CD4-positive, CD25-positive, alpha-beta regulatory T cell (primary cell): Measurements from ENCODE around the gene DAAM2. TPM values are rescaled to one million over a fixed set of nuclear protein-coding genes. Genes with fewer than 3 reads are reported as not detected.

Source experiments
- ATAC-seq, 2 donors: fragments of 150-1000 bp; cut with Tn5 transposase; one replicate each; pipeline ENCODE4 v1.10.0; 2021; ENCODE audit warnings: low read depth in 2 of 2, moderate number of reproducible peaks in 2 of 2, moderate library complexity in 1 of 2
- DNase-seq, 3 donors: peaks; one replicate each; pipeline versions ENCODE4 v3.0.0 to v3.0.0-alpha.2; 2012 to 2022; ENCODE audit warnings: mixed read lengths in 1 of 3
- H3K27ac ChIP-seq: one replicate; pipeline ENCODE4 v1.7.0; 2013; ENCODE audit warnings: mild to moderate bottlenecking, low read length; ENCODE audit not compliant: insufficient read depth, poor library complexity, severe bottlenecking
- H3K27me3 ChIP-seq: one replicate; pipeline ENCODE4 v1.7.0; 2013; ENCODE audit warnings: low read length; ENCODE audit not compliant: control insufficient read depth, insufficient read depth
- H3K36me3 ChIP-seq: one replicate; pipeline ENCODE4 v1.7.0; 2013; ENCODE audit warnings: mild to moderate bottlenecking, low read length, moderate library complexity; ENCODE audit not compliant: control insufficient read depth, insufficient read depth
- H3K4me1 ChIP-seq: 2 replicates; pipeline ENCODE4 v1.7.0; 2013; ENCODE audit warnings: mild to moderate bottlenecking, low read length; ENCODE audit not compliant: insufficient read depth, control insufficient read depth, poor library complexity, severe bottlenecking
- H3K4me3 ChIP-seq: one replicate; pipeline ENCODE4 v1.7.0; 2013; ENCODE audit warnings: low read depth, mild to moderate bottlenecking, low read length, moderate library complexity
- H3K9me3 ChIP-seq, 2 experiments: 1 replicate in 1 of 2; 2 replicates in 1 of 2; pipeline ENCODE4 v1.7.0; 2013; ENCODE audit warnings: low read length in 2 of 2, mild to moderate bottlenecking in 1 of 2, moderate library complexity in 1 of 2; ENCODE audit not compliant: control insufficient read depth in 2 of 2
- H3K27ac Mint-ChIP-seq, 3 donors: one replicate each; pipeline ENCODE4 v1.8.0; 2020 to 2022; ENCODE audit warnings: mild to moderate bottlenecking in 3 of 3, mixed read lengths in 3 of 3, moderate library complexity in 2 of 3
- H3K27me3 Mint-ChIP-seq: one replicate; pipeline ENCODE4 v1.8.0; 2022; ENCODE audit warnings: mild to moderate bottlenecking, mixed read lengths
- H3K36me3 Mint-ChIP-seq: one replicate; pipeline ENCODE4 v1.8.0; 2020; ENCODE audit warnings: mixed read lengths
- H3K4me1 Mint-ChIP-seq, 4 donors: one replicate each; pipeline ENCODE4 v1.8.0; 2020 to 2022; ENCODE audit warnings: mixed read lengths in 4 of 4, mild to moderate bottlenecking in 1 of 4
- H3K4me3 Mint-ChIP-seq, 4 donors: one replicate each; pipeline ENCODE4 v1.8.0; 2020 to 2022; ENCODE audit warnings: mild to moderate bottlenecking in 4 of 4, mixed read lengths in 4 of 4, moderate library complexity in 3 of 4
- H3K9me3 Mint-ChIP-seq, 7 donors: one replicate each; pipeline ENCODE4 v1.8.0; 2020 to 2022; ENCODE audit warnings: mixed read lengths in 7 of 7, mild to moderate bottlenecking in 3 of 7, moderate library complexity in 2 of 7
- polyA plus RNA-seq, 4 donors: library from polyadenylated mRNA; unstranded; fragments of 300-500 nt; fragmentation: Illumina TruSeq; gene quantifications; one replicate each; pipeline ENCODE4 v1.2.3, GENCODE V29; 2021
- total RNA-seq: library from RNA; stranded (reverse); gene quantifications from one replicate; pipeline ENCODE4 v1.2.3, GENCODE V29; 2022

The DAAM2 gene
- total and polyA plus RNA-seq, 5 donors from 2014 or later: not detected

GRCh38 chr6:39852324-39852723 lies 60.1 kb downstream of the DAAM2 start:
- H3K36me3 ChIP-seq: no peaks in the 10 kb centered on the region
- H3K4me1 ChIP-seq: no peaks in the 10 kb centered on the region
- peaks cover 4% of the 10 kb centered on the region for H3K27me3 Mint-ChIP-seq
- no peak for DNase-seq
- no peak overlapping the region for H3K27ac ChIP-seq
- H3K36me3 Mint-ChIP-seq: no peaks in the 10 kb centered on the region
- H3K4me3 ChIP-seq: no peak overlapping the region
- H3K27me3 ChIP-seq: no peaks in the 10 kb centered on the region
- ATAC-seq: no peak
- H3K4me3 Mint-ChIP-seq: no peak overlapping the region
- H3K4me1 Mint-ChIP-seq: no peaks in the 10 kb centered on the region
- H3K9me3 Mint-ChIP-seq: peaks cover 0 to 2% (median 0%) of the 10 kb centered on the region in 7 donors
- H3K27ac Mint-ChIP-seq: no peak overlapping the region
- H3K9me3 ChIP-seq: no peaks in the 10 kb centered on the region

GRCh38 chr6:39853604-39854003 lies 61.4 kb downstream of the DAAM2 start:
- Mint-ChIP-seq H3K36me3 (no peaks in the 10 kb centered on the region), H3K4me3 (no peak overlapping the region), H3K27ac (no peak overlapping the region), H3K4me1 (no peaks in the 10 kb centered on the region), H3K27me3 (peaks cover 4% of the 10 kb centered on the region), H3K9me3 (no peaks in the 10 kb centered on the region)
- ATAC-seq (no peak), DNase-seq (no peak)
- no peaks in the 10 kb centered on the region for H3K9me3 ChIP-seq
- no peaks in the 10 kb centered on the region for H3K36me3 ChIP-seq
- no peaks in the 10 kb centered on the region for H3K4me1 ChIP-seq
- no peak overlapping the region for H3K27ac ChIP-seq
- no peak overlapping the region for H3K4me3 ChIP-seq
- H3K27me3 ChIP-seq: no peaks in the 10 kb centered on the region

- Mint-ChIP-seq H3K27ac (no peak overlapping the region), H3K4me3 (no peak overlapping the region), H3K36me3 (no peaks in the 10 kb centered on the region), H3K4me1 (no peaks in the 10 kb centered on the region), H3K27me3 (no peaks in the 10 kb centered on the region), H3K9me3 (no peaks in the 10 kb centered on the region)
- H3K27ac ChIP-seq: no peak overlapping the region
- no peaks in the 10 kb centered on the region for H3K4me1 ChIP-seq
- DNase-seq (no peak), ATAC-seq (no peak)
- no peaks in the 10 kb centered on the region for H3K36me3 ChIP-seq
- no peaks in the 10 kb centered on the region for H3K9me3 ChIP-seq
- H3K4me3 ChIP-seq: no peak overlapping the region
- H3K27me3 ChIP-seq: no peaks in the 10 kb centered on the region
Measured at GRCh38 chr6:39855356-39855995, 63.3 kb downstream of the DAAM2 start.

- no peak overlapping the region for H3K4me3 Mint-ChIP-seq
- Histone ChIP-seq H3K9me3 (no peaks in the 10 kb centered on the region), H3K27me3 (no peaks in the 10 kb centered on the region), H3K36me3 (no peaks in the 10 kb centered on the region), H3K4me1 (no peaks in the 10 kb centered on the region), H3K27ac (no peak overlapping the region), H3K4me3 (no peak overlapping the region)
- no peaks in the 10 kb centered on the region for H3K36me3 Mint-ChIP-seq
- no peak overlapping the region for H3K27ac Mint-ChIP-seq
- no peaks in the 10 kb centered on the region for H3K9me3 Mint-ChIP-seq
- H3K27me3 Mint-ChIP-seq: no peaks in the 10 kb centered on the region
- no peak for DNase-seq
- no peak for ATAC-seq
- no peaks in the 10 kb centered on the region for H3K4me1 Mint-ChIP-seq
Measured at GRCh38 chr6:39859025-39859424, 66.8 kb downstream of the DAAM2 start.

GRCh38 chr6:39861663-39862062 lies 69.5 kb downstream of the DAAM2 start:
- no peaks in the 10 kb centered on the region for H3K4me1 Mint-ChIP-seq

GRCh38 chr6:39865011-39865888 lies 73.1 kb downstream of the DAAM2 start:
- H3K27me3 ChIP-seq: no peaks in the 10 kb centered on the region
- no peaks in the 10 kb centered on the region for H3K4me1 ChIP-seq
- no peaks in the 10 kb centered on the region for H3K9me3 ChIP-seq
- Mint-ChIP-seq H3K4me3 (no peak overlapping the region), H3K9me3 (no peaks in the 10 kb centered on the region), H3K27me3 (no peaks in the 10 kb centered on the region), H3K4me1 (no peaks in the 10 kb centered on the region), H3K36me3 (no peaks in the 10 kb centered on the region), H3K27ac (no peak overlapping the region)
- ATAC-seq (no peak), DNase-seq (peak; percentile 2 to 38 (median 2))
- H3K27ac ChIP-seq: no peak overlapping the region
- no peak overlapping the region for H3K4me3 ChIP-seq
- H3K36me3 ChIP-seq: no peaks in the 10 kb centered on the region

More at GRCh38 chr6:39861663-39862062, 69.5 kb downstream of the DAAM2 start:
- Histone ChIP-seq H3K27ac (no peak overlapping the region), H3K4me1 (no peaks in the 10 kb centered on the region), H3K4me3 (no peak overlapping the region), H3K27me3 (no peaks in the 10 kb centered on the region), H3K9me3 (no peaks in the 10 kb centered on the region), H3K36me3 (no peaks in the 10 kb centered on the region)
- DNase-seq (no peak), ATAC-seq (no peak)
- Mint-ChIP-seq H3K4me3 (no peak overlapping the region), H3K9me3 (no peaks in the 10 kb centered on the region), H3K36me3 (no peaks in the 10 kb centered on the region), H3K27ac (no peak overlapping the region), H3K27me3 (no peaks in the 10 kb centered on the region)

GRCh38 chr6:39867592-39867991 lies 75.4 kb downstream of the DAAM2 start:
- no peaks in the 10 kb centered on the region for H3K9me3 ChIP-seq
- Mint-ChIP-seq H3K27me3 (peaks cover 1% of the 10 kb centered on the region), H3K4me3 (no peak overlapping the region), H3K36me3 (no peaks in the 10 kb centered on the region), H3K4me1 (no peaks in the 10 kb centered on the region), H3K9me3 (no peaks in the 10 kb centered on the region), H3K27ac (no peak overlapping the region)
- H3K27me3 ChIP-seq: no peaks in the 10 kb centered on the region
- DNase-seq (no peak), ATAC-seq (no peak)
- H3K4me1 ChIP-seq: no peaks in the 10 kb centered on the region
- H3K4me3 ChIP-seq: no peak overlapping the region
- no peaks in the 10 kb centered on the region for H3K36me3 ChIP-seq
- H3K27ac ChIP-seq: no peak overlapping the region

GRCh38 chr6:39870950-39871349 lies 78.8 kb downstream of the DAAM2 start:
- Mint-ChIP-seq H3K4me3 (no peak overlapping the region), H3K4me1 (no peaks in the 10 kb centered on the region), H3K9me3 (peaks cover 0 to 2% (median 0%) of the 10 kb centered on the region in 7 donors), H3K27me3 (peaks cover 5% of the 10 kb centered on the region), H3K36me3 (no peaks in the 10 kb centered on the region), H3K27ac (no peak overlapping the region)
- ATAC-seq (no peak), DNase-seq (no peak)
- Histone ChIP-seq H3K36me3 (no peaks in the 10 kb centered on the region), H3K27me3 (no peaks in the 10 kb centered on the region), H3K27ac (no peak overlapping the region), H3K9me3 (no peaks in the 10 kb centered on the region), H3K4me1 (no peaks in the 10 kb centered on the region), H3K4me3 (no peak overlapping the region)
